SK-N-MC (cell line): Measurements from ENCODE around the gene HS2ST1.
"Not testable (repeated sequence)": the region's sequence is repeated elsewhere in the genome, so short reads cannot be mapped to it uniquely, and the experiment has no call there.

Experiments used
- EZH2 ChIP-seq: fragments of 200-600 bp; sonication (generic); IDR thresholded peaks from one replicate; pipeline ENCODE4 v1.6.1; 2017; ENCODE audit warnings: antibody characterized with exemption
- POLR2AphosphoS5 ChIP-seq: IDR thresholded peaks from 2 replicates; pipeline ENCODE4 v1.6.1; 2012; ENCODE audit warnings: mild to moderate bottlenecking, low read depth, low read length, borderline replicate concordance

GRCh38 chr1:87013385-87013784 is 99.0 kb downstream of the HS2ST1 start:
- TF ChIP-seq POLR2AphosphoS5, EZH2: not testable (repeated sequence)
